Ramos (cell line): ENCODE data around the gene SIGLEC7.
"Not testable (repeated sequence)": the region's sequence is repeated elsewhere in the genome, so short reads cannot be mapped to it uniquely, and the experiment has no call there.

Experiments
- in situ Hi-C: fragments of 300-500 bp; cut with MboI; formaldehyde crosslinking; loops from one replicate; pipeline ENCODE4 v1.14.3; 2022; ENCODE audit warnings: low sequenced_read_pairs; ENCODE audit not compliant: unreplicated experiment

SIGLEC7 gene

DNA sequence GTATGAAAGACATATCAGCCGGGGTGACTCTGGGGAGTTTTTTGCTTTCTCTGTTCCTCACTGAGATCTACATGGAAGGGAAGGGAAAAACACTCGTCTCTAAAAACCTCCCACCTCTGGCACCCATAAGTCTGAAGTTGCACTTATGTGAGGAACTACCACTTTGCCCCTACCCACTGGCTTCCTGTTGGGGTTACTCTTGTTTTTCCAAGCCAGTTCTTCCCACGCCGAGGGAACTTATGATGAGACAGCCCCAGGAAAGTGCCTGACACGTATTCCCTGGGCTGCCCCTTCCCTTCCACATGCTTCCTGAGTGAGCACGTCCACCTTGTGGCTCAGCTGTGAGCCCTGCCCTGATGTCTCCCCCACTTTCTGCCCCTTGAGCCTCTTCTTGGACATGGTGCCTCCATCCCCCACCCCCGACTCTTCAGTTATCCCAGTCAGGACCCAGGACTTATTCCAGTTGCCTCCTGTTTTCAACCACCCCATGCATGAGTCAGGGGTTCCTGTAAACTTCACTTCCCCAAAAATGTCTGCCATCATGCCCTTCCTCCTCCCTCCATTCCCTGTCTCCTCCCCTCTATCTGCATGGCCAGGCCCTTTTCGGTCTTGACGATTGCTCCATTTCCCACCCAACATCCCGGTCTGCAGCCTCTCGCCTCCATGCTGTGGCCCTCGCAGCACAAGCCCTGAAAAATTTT is 5.1 kb upstream of the SIGLEC7 start:
- in situ Hi-C loops = no loop called here

DNA sequence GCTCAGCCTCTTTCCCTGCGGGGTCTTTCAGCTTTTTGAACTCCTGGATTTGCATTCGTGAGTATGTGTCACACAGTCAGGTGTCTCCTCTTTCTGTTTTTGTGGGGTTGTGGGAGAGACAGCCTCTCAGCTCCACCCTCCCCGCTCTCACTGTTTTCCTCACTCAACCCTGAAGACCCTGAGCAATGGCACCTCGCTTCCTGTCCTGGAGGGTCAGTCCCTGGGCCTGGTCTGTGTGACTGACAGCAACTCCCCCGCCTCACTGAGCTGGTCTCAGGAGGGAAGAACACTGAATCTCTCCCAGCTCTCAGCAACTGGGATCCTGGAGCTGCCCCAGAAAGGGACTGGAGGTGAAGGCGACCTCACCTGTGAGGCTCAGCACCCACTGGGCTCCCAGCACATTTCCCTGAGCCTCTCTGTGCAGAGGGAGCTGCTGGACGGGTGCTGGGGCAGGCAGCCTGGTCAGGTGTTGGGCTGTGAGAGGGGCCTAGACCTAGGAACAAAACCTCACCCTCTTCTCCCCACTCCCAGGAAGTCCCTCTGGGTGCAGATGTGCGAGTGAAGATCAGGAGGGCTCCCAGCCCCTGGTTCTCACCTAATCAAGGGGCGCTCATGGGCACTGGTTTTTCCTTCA is 4.2 kb upstream of the SIGLEC7 start:
- in situ Hi-C loops = no loop called here

DNA sequence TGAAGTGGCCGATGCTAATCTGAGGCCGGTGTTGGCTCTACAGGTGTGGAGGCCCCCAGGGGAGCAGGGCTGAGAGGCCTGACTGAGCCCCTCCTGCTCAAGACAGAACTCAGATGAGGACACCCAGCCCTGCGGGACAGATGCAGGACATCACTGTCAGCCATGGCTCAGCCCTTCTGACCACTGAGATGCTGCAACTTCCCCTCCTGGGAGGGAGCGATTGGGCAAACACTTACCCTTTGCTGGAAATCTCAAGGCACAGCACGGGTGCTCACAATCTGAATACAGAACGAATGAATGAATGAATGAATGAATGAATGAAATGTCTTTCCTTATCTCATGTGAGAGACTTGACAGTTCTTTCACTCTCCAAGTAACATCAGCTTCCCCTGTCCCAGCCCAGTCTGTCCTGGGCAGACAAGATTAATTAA is 3.5 kb upstream of the SIGLEC7 start:
- in situ Hi-C loops = no loop called here

DNA sequence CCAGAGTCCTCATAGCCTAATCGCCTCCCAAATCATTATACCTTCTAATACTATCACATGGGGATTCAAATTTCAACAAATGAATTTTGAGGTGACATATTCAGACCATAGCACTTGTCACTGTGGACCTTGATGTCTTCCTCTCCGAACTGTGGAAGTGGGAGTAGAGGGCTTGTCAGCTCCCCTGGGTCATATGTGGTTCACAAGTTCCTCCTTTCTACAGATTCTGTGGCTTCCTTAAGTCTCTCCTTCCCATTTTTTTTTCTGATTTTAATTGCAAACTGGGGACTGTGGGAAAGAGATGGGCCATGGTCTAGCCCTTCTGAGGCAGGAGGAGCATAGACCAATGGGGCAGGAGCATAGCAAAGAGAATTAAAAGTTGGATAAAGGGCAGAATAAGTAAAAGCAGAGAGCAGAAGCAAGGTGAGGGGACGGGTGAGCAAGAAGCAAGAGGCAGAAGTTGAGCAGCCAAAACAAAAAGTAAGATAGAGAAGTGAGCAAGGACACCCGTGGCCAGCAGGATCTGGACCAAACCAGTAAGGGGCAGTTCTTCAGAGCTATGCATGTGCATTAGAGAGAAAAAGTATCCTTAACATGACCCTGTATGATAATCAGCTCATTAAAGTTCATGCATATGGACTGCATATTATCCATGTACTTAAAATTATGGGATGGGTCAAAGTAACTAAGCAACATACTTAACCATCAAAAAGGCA is 2.6 kb upstream of the SIGLEC7 start:
- in situ Hi-C loops = no loop called here

DNA sequence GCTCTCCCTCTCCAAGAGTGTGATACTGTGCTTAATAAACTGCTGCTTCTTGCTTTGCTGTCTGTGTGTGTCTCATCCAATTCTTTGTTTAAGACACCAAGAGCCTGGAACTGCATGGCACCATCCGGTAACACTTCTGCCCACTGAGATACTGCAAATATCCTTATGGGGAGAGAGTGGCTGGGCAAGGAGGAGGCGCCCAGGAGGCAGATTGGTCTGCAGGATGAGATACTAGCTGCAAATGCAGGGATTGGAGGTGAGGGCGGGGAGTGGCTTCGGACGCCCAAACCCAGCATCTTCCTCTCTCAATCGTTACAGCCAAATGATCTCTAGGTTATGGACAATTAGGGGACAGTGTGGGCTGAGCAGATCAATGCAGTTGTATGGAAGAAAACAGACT is 1.7 kb upstream of the SIGLEC7 start:
- in situ Hi-C loops = no loop called here

DNA sequence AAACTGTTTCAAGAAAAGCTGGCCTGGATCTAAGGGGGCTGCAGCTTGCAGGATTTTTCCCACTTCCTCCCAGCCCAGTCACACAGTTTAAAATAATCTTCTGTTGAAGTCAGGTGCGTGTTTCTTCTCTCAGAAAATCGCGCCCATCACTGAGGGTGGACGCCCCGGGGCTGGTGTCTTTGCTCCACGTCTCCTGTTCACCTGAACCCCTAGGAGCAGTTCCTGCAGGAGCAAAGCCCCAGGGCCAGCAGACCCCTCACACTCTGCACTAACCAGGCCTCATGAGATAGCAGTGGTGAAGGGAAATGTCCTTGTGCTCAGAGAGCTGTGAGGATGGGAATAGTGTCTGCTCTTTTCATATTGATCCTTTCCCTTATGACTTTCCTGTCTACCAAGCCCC is 920 bp upstream of the SIGLEC7 start:
- in situ Hi-C loops = no loop called here

DNA sequence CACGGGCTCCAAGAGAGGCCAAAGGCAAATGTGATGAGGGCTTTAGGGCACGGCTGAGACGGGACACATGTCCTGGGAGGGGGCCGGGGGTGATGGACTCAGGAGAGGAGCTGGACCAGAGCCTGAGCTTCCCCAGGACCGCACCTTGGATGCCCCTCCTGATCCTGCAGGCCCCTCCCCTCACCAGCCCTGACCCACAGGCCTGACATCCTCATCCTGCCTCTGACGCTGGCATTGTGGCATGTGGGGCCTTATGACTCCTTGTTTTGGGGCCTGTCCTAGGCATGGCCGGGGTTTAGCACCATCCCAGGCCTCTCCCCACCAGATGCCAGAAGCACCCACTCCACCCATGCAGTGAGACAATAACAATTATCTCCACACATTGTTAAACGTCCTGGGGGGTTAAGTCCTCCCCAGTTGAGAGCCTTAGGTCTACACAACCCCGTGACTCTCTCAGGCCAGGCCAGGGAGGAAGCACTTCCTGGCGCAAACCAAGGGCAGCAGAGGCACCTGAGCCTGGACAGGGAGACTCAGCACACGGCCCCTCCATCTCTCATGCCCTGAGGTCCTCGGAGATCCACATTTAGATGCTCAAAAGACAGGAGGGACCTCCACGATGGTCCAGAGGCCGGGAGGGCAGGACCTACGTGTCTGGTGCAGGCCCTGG is 841 bp downstream of the SIGLEC7 start:
- in situ Hi-C loops = not testable (repeated sequence)

DNA sequence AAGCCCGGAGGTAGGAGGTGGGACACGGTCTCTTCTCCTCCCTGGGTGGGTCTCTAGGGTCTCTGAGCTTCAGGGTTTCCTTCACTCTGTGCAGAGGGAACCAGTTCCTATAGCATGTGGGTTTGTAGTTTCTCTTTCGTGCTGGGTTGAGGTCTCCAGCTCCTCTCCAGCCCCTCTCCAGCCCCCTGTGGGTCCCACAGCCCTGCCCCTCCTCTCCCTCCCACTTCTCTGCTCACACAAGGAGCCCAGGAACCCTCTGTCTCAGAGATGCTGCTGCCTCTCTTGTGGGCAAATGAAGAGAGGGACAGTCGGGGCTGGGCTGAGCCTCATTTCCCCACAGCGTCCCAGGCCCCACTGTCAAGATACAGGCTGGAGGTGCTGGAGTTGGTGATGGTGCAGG is 1.4 kb downstream of the SIGLEC7 start:
- in situ Hi-C loops = no loop called here

DNA sequence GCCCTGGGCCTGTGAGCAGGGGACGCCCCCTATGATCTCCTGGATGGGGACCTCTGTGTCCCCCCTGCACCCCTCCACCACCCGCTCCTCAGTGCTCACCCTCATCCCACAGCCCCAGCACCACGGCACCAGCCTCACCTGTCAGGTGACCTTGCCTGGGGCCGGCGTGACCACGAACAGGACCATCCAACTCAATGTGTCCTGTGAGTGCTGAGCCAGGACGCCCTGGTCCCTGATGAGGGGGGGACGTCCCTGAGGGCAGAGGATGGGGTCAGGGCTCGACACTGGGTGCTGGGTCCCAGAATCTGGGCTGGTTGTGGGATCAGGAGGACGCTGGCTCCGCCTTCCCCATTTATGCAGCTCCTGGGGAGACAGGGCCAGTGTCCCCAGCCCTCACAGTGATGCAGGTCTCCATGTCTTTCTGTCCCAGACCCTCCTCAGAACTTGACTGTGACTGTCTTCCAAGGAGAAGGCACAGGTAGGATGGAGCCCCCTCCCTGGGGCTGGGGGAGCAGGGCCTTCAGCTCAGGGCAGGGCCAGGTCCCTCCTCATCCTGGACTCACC is 2.5 kb downstream of the SIGLEC7 start:
- in situ Hi-C loops = no loop called here

DNA sequence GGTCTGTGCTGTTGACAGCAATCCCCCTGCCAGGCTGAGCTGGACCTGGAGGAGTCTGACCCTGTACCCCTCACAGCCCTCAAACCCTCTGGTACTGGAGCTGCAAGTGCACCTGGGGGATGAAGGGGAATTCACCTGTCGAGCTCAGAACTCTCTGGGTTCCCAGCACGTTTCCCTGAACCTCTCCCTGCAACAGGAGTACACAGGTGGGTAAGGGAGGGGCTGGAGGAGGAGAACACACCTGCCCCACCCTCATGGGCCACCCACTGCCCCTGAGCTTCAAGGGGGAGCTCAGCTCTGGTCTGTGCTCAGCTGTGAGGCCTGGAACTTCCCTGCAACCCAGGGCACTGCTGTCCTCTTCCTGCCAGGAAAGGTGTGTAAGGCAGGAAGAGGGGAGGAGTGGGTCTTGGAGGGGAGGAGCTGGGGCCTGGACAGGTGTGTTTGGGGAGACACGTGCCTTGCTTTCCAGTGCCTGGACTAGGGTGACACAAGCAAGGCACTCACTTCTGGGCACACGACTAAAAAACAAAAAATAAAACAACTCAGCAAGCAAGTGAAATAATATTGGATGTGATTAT is 3.9 kb downstream of the SIGLEC7 start:
- in situ Hi-C loops = no loop called here

DNA sequence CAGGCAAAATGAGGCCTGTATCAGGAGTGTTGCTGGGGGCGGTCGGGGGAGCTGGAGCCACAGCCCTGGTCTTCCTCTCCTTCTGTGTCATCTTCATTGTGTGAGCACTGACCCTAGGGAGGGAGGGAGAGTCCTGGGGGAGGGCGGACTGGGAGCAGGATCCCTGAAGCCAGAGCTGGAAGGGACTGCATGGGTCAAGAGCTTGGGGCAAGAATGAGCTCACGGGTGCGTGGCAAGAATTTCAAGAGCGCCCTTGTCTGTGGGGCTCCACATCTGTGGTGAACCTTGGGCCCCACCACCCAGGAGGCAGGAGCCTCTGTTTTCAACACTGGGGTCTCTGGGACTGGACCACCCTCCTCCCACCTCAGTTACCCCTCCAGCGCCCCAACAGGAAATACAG is 4.7 kb downstream of the SIGLEC7 start:
- in situ Hi-C loops = no loop called here

DNA sequence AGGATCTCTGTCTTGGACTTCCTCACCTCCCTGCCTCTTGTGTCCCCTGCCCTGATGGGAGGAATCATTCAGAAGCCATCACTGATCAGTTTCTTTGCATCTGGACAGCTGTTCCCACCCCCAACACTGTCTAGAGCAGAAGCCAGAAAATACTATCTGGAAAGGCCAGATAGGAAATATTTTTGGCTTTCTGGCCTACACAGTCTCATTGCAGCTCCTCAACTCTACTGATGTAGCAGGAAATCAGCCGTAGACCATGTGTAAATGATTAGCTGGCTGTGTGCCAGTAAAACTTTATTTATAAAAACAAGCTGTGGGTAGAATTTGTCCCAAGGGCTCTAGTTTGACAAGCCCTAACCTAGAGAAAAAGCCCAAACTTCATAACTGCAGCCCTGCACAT is 5.6 kb downstream of the SIGLEC7 start:
- in situ Hi-C loops = no loop called here

DNA sequence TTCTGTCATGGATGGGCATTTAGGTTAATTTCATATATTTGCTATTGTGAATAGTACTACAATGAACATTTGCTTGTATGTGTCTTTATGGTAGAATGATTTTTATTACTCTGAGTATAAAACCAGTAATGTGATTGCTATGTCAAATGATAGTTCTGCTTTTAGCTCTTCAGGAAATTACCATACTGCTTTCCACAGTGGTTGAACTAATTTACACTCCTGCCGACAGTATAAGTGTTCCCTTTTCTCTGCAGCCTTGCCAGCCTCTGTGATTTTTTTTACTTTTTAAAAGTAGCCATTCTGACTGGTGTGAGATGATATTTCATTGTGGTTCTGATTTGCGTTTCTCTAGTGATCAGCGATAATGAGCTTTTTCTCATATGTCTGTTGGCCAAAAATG is 6.5 kb downstream of the SIGLEC7 start:
- in situ Hi-C loops = no loop called here

DNA sequence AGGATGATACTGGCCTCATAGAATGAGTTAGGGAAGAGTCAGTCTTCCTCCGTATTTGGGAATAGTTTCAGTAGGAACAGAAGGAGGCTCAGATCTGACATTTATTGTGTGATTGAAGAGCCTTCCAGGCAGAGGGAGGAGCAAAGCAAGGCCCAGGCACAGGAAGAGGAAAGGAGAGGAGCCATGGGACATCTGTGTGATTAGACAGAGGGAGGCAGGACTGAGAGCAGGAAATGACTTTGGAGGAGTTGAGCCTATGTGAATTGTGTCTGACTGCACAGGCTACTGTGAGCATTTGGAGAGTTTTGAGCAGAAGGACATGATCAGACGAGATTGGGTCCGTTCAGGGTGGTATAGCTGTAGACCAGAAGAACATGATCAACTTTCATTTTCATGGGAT is 8.5 kb downstream of the SIGLEC7 start:
- in situ Hi-C loops = loop anchor here (25.0 kb wide), 1 partner anchor 287 kb away; no protein-coding TSS in a partner anchor

DNA sequence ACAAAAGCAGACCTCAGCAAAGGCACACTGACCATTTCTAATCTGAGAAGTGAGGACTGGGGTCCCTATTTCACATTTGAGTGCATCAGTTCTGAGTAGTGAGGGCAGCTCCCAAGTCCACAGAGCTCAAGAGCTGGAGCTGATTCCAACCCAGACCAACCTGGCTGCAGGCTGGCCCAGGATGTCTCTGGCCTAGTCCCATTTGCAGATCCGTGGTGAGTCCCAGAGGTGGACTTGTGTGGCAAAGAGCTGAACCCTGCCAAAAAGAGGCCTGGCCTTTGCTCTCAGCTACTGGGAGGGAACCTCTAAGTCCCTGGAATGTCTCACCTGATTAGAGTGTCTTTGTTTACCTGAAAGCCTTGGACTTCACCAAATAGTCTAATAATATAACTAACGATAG is 14.6 kb downstream of the SIGLEC7 start:
- in situ Hi-C loops = loop anchor here (25.0 kb wide), 1 partner anchor 281 kb away; no protein-coding TSS in a partner anchor

DNA sequence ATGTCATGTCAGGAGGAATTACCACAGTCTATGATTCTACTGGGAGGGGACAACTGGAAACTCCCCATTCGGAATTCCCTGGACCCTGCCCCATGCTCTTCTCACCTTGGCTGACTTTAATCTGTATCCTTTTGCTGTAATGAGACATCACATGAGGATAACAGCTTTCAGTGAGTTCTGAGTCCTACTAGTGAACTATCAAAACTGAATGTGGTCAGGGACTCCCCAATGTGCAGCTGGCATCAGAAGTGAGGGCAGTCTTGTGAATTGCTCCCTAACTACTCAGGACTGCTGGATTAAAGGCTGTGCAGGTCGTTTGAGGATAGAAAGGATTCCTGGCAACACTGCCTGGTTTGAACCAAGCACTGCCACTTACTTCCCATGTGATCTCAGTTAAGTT is 15.2 kb downstream of the SIGLEC7 start:
- in situ Hi-C loops = loop anchor here (25.0 kb wide), 1 partner anchor 280 kb away; no protein-coding TSS in a partner anchor

DNA sequence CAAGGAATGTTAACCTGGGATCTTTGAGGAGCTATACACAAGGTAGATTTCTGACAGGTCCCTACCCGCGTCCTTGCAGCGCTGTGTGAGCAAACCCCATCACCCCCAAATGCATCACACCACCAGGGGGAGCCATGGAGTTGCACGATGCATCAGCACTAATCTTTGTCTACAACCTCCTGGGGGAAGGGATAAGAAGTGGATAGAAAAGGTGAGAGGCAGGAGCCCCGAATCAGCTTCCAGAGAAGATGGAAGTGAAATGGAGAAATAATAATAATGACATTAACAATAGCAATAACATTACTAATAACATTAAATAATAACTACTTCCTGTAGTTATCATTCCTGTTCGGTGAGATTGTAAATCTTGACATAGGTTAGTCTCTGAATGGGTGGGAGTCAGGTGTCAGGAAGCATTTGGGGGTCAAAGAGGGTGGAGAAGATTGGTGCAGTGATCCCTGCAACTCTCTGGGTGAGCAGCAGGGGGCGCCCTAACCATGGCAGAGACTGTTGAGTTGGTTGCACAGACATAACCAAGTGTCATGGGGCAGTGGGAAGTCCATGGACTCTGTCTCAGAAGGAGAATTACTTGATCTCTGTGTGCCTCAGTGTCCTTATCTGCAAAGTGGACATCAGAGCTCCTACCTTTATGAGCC is 16.5 kb downstream of the SIGLEC7 start:
- in situ Hi-C loops = loop anchor here (25.0 kb wide), 1 partner anchor 279 kb away; no protein-coding TSS in a partner anchor

DNA sequence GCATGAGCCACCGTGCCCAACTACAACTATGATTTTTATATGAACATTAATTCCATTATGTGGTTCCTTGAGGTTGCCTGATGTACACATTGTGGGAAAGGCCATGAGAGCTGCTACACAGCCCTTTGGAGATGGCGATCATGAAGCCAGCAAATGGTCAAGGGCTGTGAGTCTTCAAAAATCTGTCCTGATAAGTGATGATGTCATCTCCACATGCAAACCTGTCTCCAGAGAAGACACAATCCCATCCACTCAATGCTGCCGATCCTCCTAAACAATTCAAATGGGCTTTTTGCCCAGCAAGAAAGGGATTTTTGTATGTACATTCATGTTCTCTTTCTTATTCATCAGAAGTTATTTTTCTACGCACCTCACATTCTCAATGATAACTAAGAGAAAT is 17.6 kb downstream of the SIGLEC7 start:
- in situ Hi-C loops = loop anchor here (25.0 kb wide), 1 partner anchor 278 kb away; no protein-coding TSS in a partner anchor

DNA sequence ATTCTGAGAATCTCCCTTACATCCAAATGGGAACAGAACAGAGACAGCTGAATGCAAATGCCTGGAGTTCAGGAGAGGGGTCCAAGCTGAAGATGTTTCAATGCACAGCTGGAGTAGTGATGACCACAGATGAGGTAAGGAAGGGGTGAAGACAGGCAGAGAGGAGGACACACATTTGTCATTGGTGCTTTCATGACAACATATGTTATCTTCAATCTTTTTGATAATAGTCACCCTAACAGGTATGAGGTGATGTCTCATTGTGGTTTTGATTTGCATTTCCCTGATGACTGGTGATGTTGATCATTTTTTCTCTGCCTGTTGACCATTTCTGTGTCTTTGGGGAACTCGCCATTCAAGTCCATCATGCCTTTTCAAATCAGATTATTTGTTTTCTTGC is 19.2 kb downstream of the SIGLEC7 start:
- in situ Hi-C loops = loop anchor here (25.0 kb wide), 1 partner anchor 276 kb away; no protein-coding TSS in a partner anchor
